ENCODE results near the gene IFT81.
"Not testable (repeated sequence)": the region's sequence is repeated elsewhere in the genome, so short reads cannot be mapped to it uniquely, and the experiment has no call there.

GRCh38 chr12:110117210-110117609 lies 6.9 kb upstream of the IFT81 start:
- TF ChIP-seq CTCF, EP300 (IDR thresholded peaks at IDR 0.05): not testable (repeated sequence)

All from tibial nerve (tissue), 4 donors.